Astrocyte (in vitro differentiated cells and primary cell): ENCODE results near the gene LRP10. TPM values are rescaled to one million over a fixed set of nuclear protein-coding genes. Genes with fewer than 3 reads are reported as not detected.

Experiments
- DNase-seq: peaks from one replicate; pipeline ENCODE4 v3.0.0-alpha.2; 2010; ENCODE audit warnings: low read depth
- FAIRE-seq: peaks from 2 replicates; lab custom pipeline; 2011; peaks lifted over from hg19 to GRCh38; lab: Jason Lieb, UNC
- H2AFZ ChIP-seq: 2 replicates; pipeline ENCODE4 v1.6.0; 2012; ENCODE audit warnings: low read depth, low read length, inconsistent platforms
- H3K27ac ChIP-seq: 2 replicates; pipeline ENCODE4 v1.5.1; 2011; ENCODE audit warnings: low read depth, low read length, inconsistent platforms
- H3K27me3 ChIP-seq: 2 replicates; pipeline ENCODE4 v1.6.0; 2011; ENCODE audit warnings: low read length, inconsistent platforms; ENCODE audit not compliant: insufficient read depth
- H3K36me3 ChIP-seq: 2 replicates; pipeline ENCODE4 v1.5.1; 2011; ENCODE audit warnings: low read length, inconsistent platforms; ENCODE audit not compliant: insufficient read depth
- H3K4me1 ChIP-seq: 2 replicates; pipeline ENCODE4 v1.5.1; 2011; ENCODE audit warnings: low read length, inconsistent platforms; ENCODE audit not compliant: insufficient read depth
- H3K4me2 ChIP-seq: 2 replicates; pipeline ENCODE4 v1.6.0; 2012; ENCODE audit warnings: low read length, inconsistent platforms
- H3K4me3 ChIP-seq: 2 replicates; pipeline ENCODE4 v1.5.1; 2011; ENCODE audit warnings: low read depth, mild to moderate bottlenecking, low read length, inconsistent platforms; ENCODE audit not compliant: insufficient read depth
- H3K79me2 ChIP-seq: 2 replicates; pipeline ENCODE4 v1.6.0; 2012; ENCODE audit warnings: mild to moderate bottlenecking, low read length, inconsistent platforms; ENCODE audit not compliant: insufficient read depth
- H3K9ac ChIP-seq: 2 replicates; pipeline ENCODE4 v1.6.0; 2012; ENCODE audit warnings: mild to moderate bottlenecking, low read length, inconsistent platforms
- H3K9me3 ChIP-seq: 2 replicates; pipeline ENCODE4 v1.5.1; 2012; ENCODE audit warnings: low read depth, mild to moderate bottlenecking, low read length, inconsistent platforms; ENCODE audit not compliant: insufficient read depth
- H4K20me1 ChIP-seq: 2 replicates; pipeline ENCODE4 v1.6.0; 2012; ENCODE audit warnings: low read length, inconsistent platforms; ENCODE audit not compliant: insufficient read depth
- H3K27ac Mint-ChIP-seq: one replicate; pipeline ENCODE4 v1.8.0; 2021; ENCODE audit warnings: mild to moderate bottlenecking, mixed read lengths; ENCODE audit not compliant: unreplicated experiment
- H3K27me3 Mint-ChIP-seq: one replicate; pipeline ENCODE4 v1.8.0; 2021; ENCODE audit warnings: low read depth, mixed read lengths; ENCODE audit not compliant: unreplicated experiment
- H3K36me3 Mint-ChIP-seq: one replicate; pipeline ENCODE4 v1.8.0; 2021; ENCODE audit warnings: low read depth, mixed read lengths; ENCODE audit not compliant: unreplicated experiment
- H3K4me1 Mint-ChIP-seq: one replicate; pipeline ENCODE4 v1.8.0; 2021; ENCODE audit warnings: low read depth, mixed read lengths; ENCODE audit not compliant: unreplicated experiment
- H3K4me3 Mint-ChIP-seq: one replicate; pipeline ENCODE4 v1.8.0; 2021; ENCODE audit warnings: mild to moderate bottlenecking, moderate library complexity, mixed read lengths; ENCODE audit not compliant: unreplicated experiment
- H3K9me3 Mint-ChIP-seq: one replicate; pipeline ENCODE4 v1.8.0; 2021; ENCODE audit warnings: mild to moderate bottlenecking, mixed read lengths; ENCODE audit not compliant: unreplicated experiment
- CTCF ChIP-seq: IDR thresholded peaks from 2 replicates; pipeline ENCODE4 v1.5.1; 2011; ENCODE audit warnings: low read depth, mild to moderate bottlenecking, inconsistent platforms, low read length, moderate library complexity; ENCODE audit not compliant: insufficient read depth
- EZH2 ChIP-seq: IDR thresholded peaks from 2 replicates; pipeline ENCODE4 v1.6.1; 2012; ENCODE audit warnings: mild to moderate bottlenecking, low read length, inconsistent platforms; ENCODE audit not compliant: insufficient read depth
- total RNA-seq: library from RNA; stranded (reverse); gene quantifications from 2 replicates; pipeline ENCODE4 v1.2.1, GENCODE V29; 2021

LRP10 gene
- total RNA-seq, 1 donor from 2014 or later: 142 TPM

GRCh38 chr14:22844221-22845102 lies 27.1 kb upstream of the LRP10 start:
- DNase-seq (no peak), FAIRE-seq (no peak)
- H3K36me3 ChIP-seq: peaks cover 55% of the 10 kb centered on the region
- peaks cover 66% of the 10 kb centered on the region for H3K79me2 ChIP-seq
- peaks cover 59% of the 10 kb centered on the region for H4K20me1 ChIP-seq
- Mint-ChIP-seq H3K4me3 (no peak overlapping the region), H3K9me3 (peaks cover 4% of the 10 kb centered on the region), H3K4me1 (peaks cover 26% of the 10 kb centered on the region), H3K36me3 (peaks cover 19% of the 10 kb centered on the region), H3K27me3 (no peaks in the 10 kb centered on the region), H3K27ac (peak overlapping the region; percentile 66)
- H3K27ac ChIP-seq: no peak overlapping the region
- H3K4me1 ChIP-seq: peaks cover 41% of the 10 kb centered on the region
- H3K9ac ChIP-seq: no peak overlapping the region
- H3K9me3 ChIP-seq: no peaks in the 10 kb centered on the region
- no peak overlapping the region for H3K4me3 ChIP-seq
- no peak overlapping the region for H3K4me2 ChIP-seq
- TF ChIP-seq EZH2 (no peak), CTCF (no peak)
- no peak overlapping the region for H2AFZ ChIP-seq
- no peaks in the 10 kb centered on the region for H3K27me3 ChIP-seq

GRCh38 chr14:22845103-22845394 lies 26.5 kb upstream of the LRP10 start:
- Histone ChIP-seq H3K9ac (peak overlapping the region; percentile 36), H3K4me1 (peaks cover 44% of the 10 kb centered on the region), H3K4me2 (no peak overlapping the region), H3K4me3 (no peak overlapping the region), H3K27ac (no peak overlapping the region), H2AFZ (no peak overlapping the region), H3K79me2 (peaks cover 60% of the 10 kb centered on the region), H3K36me3 (peaks cover 53% of the 10 kb centered on the region), H4K20me1 (peaks cover 57% of the 10 kb centered on the region), H3K9me3 (no peaks in the 10 kb centered on the region), H3K27me3 (no peaks in the 10 kb centered on the region)
- H3K4me3 Mint-ChIP-seq: no peak overlapping the region
- TF ChIP-seq EZH2 (no peak), CTCF (no peak)
- H3K27me3 Mint-ChIP-seq: no peaks in the 10 kb centered on the region
- DNase-seq: no peak
- H3K36me3 Mint-ChIP-seq: peaks cover 19% of the 10 kb centered on the region
- H3K4me1 Mint-ChIP-seq: peaks cover 23% of the 10 kb centered on the region
- H3K9me3 Mint-ChIP-seq: peaks cover 4% of the 10 kb centered on the region
- H3K27ac Mint-ChIP-seq: peak overlapping the region; percentile 41
- no peak for FAIRE-seq
